Transverse colon (tissue), 4 donors: ENCODE measurements around the gene KHDRBS2. TPM values are rescaled to one million over a fixed set of nuclear protein-coding genes. Genes with fewer than 3 reads are reported as not detected.

Source experiments
- DNase-seq: peaks from one replicate; pipeline ENCODE4 v3.0.0-alpha.2; 2019
- H3K27ac ChIP-seq, 4 donors: fragments of 200-600 bp; sonication (generic); 2 replicates each; pipeline ENCODE4 v1.5.1; 2016 to 2018; ENCODE audit warnings: inconsistent platforms in 4 of 4
- H3K27me3 ChIP-seq: fragments of 200-600 bp; sonication (generic); 2 replicates; pipeline ENCODE4 v1.5.1; 2017; ENCODE audit warnings: inconsistent platforms
- H3K36me3 ChIP-seq, 4 donors: fragments of 200-600 bp; sonication (generic); 2 replicates each; pipeline ENCODE4 v1.5.1; 2017 to 2019; ENCODE audit warnings: inconsistent platforms in 4 of 4
- H3K4me1 ChIP-seq, 4 donors: fragments of 200-600 bp; sonication (generic); 2 replicates each; pipeline ENCODE4 v1.5.1; 2017 to 2020; ENCODE audit warnings: inconsistent platforms in 4 of 4
- H3K4me3 ChIP-seq, 4 donors: fragments of 200-600 bp; sonication (generic); 1 replicate in 1 of 4; 2 replicates in 3 of 4; pipeline versions ENCODE4 v1.5.1 to v1.6.1; 2017 to 2019; ENCODE audit warnings: inconsistent platforms in 4 of 4
- H3K9me3 ChIP-seq, 2 donors: fragments of 200-600 bp; sonication (generic); 2 replicates each; pipeline ENCODE4 v1.5.1; 2017 to 2019; ENCODE audit warnings: inconsistent platforms in 2 of 2
- CTCF ChIP-seq, 5 experiments: fragments of 200-600 bp in 3 of 5; fragments of 450-650 bp in 2 of 5; sonication (generic) in 3 of 5; IDR thresholded peaks; 1 replicate in 2 of 5; 2 replicates in 3 of 5; pipeline ENCODE4 v1.5.1; 2016 to 2017; ENCODE audit warnings: antibody characterized with exemption in 5 of 5, inconsistent platforms in 3 of 5, mild to moderate bottlenecking in 2 of 5, moderate library complexity in 1 of 5
- EP300 ChIP-seq: sonication (generic); formaldehyde crosslinking; IDR thresholded peaks from one replicate; pipeline ENCODE4 v1.6.1; 2017; ENCODE audit warnings: antibody characterized with exemption, low read depth
- POLR2A ChIP-seq: fragments of 450-650 bp; IDR thresholded peaks from one replicate; pipeline ENCODE4 v1.6.1; 2016; ENCODE audit warnings: antibody characterized with exemption, mild to moderate bottlenecking, moderate library complexity
- POLR2AphosphoS5 ChIP-seq, 3 donors: sonication (generic); formaldehyde crosslinking; IDR thresholded peaks; one replicate each; pipeline ENCODE4 v1.6.1; 2016; ENCODE audit warnings: antibody characterized with exemption in 3 of 3
- WGBS, 2 donors: methylation state at CpG; one replicate each; pipeline ENCODE4 v1.1.5; 2018; ENCODE audit warnings: low coverage in 1 of 2; 5-methylcytosine and 5-hydroxymethylcytosine counted together
- in situ Hi-C, 4 donors: fragments of 200-750 bp; cut with MboI; loops; one replicate each; pipeline versions ENCODE4 v1.15.0 to v1.15.1; 2017; ENCODE audit warnings: low sequenced_read_pairs in 3 of 4, low pct_ligation_motif_present in 1 of 4, low pct_unique_long_range_greater_than_20kb in 1 of 4
- intact Hi-C: fragments of 100-400 bp; cut with DNase I; formaldehyde crosslinking; loops from one replicate; pipeline ENCODE4 v1.15.1; 2023; ENCODE audit warnings: low total_unique reads
- total RNA-seq, 4 donors: library from RNA; depleted of rRNA; stranded (reverse); fragments of >200 nt; gene quantifications; one replicate each; pipeline ENCODE4 v1.1.0, GENCODE V29; 2016

The KHDRBS2 gene
- total RNA-seq = 1 to 10 TPM; 1.6 to 4.5 (median 2.5) TPM

GRCh38 chr6:62285612-62286469 lies at the start of gene KHDRBS2:
Gene KHDRBS2, minus strand, starts transcription at chr6:62286225.
- TF ChIP-seq EP300 (no peak), CTCF (IDR thresholded peaks at IDR 0.05) (no peak), POLR2A (no peak), POLR2AphosphoS5 (IDR thresholded peaks at IDR 0.05) (no peak)
- H3K27me3 ChIP-seq = peaks cover 35% of the 10 kb centered on the region
- peak; percentile 83 for DNase-seq
- no peaks in the 10 kb centered on the region for H3K9me3 ChIP-seq
- in situ Hi-C loops = no loop called here
- intact Hi-C loops = no loop called here
- 0 to 3% methylated on average over 6 to 56 of the region's 66 CpGs for WGBS, 2 donors
- H3K36me3 ChIP-seq = no peaks in the 10 kb centered on the region
- peak within 1 kb of the TSS in 3 of 4 donors; percentile 40 to 47 (median 46) for H3K4me3 ChIP-seq
- H3K27ac ChIP-seq = peak within 1 kb of the TSS in 1 of 4 donors; percentile 43
- peaks cover 0 to 19% (median 9%) of the 10 kb centered on the region in 4 donors for H3K4me1 ChIP-seq

GRCh38 chr6:62328607-62329006 lies 42.6 kb upstream of the KHDRBS2 start:
- in situ Hi-C loops = no loop called here
- Histone ChIP-seq H3K4me3 (no peak overlapping the region), H3K36me3 (no peaks in the 10 kb centered on the region), H3K4me1 (no peaks in the 10 kb centered on the region), H3K27me3 (no peaks in the 10 kb centered on the region), H3K9me3 (peaks cover 0 to 8% of the 10 kb centered on the region in 2 donors), H3K27ac (no peak overlapping the region)
- TF ChIP-seq EP300 (no peak), POLR2AphosphoS5 (IDR thresholded peaks at IDR 0.05) (no peak), POLR2A (no peak)
- no peak for DNase-seq
- intact Hi-C loops = no loop called here
- 66 to 70% methylated on average over 2 of the region's 2 CpGs for WGBS, 2 donors

GRCh38 chr6:62324834-62325233 lies 38.8 kb upstream of the KHDRBS2 start:
- no peaks in the 10 kb centered on the region for H3K27me3 ChIP-seq
- no peaks in the 10 kb centered on the region for H3K9me3 ChIP-seq
- no peaks in the 10 kb centered on the region for H3K4me1 ChIP-seq
- 43 to 56% methylated on average over 4 of the region's 4 CpGs for WGBS, 2 donors
- H3K4me3 ChIP-seq = no peak overlapping the region
- in situ Hi-C loops (no loop called here), intact Hi-C loops (no loop called here)
- H3K27ac ChIP-seq = no peak overlapping the region
- TF ChIP-seq CTCF (IDR thresholded peaks at IDR 0.05) (no peak), POLR2AphosphoS5 (IDR thresholded peaks at IDR 0.05) (no peak), POLR2A (no peak), EP300 (no peak)
- no peak for DNase-seq
- no peaks in the 10 kb centered on the region for H3K36me3 ChIP-seq

DNA sequence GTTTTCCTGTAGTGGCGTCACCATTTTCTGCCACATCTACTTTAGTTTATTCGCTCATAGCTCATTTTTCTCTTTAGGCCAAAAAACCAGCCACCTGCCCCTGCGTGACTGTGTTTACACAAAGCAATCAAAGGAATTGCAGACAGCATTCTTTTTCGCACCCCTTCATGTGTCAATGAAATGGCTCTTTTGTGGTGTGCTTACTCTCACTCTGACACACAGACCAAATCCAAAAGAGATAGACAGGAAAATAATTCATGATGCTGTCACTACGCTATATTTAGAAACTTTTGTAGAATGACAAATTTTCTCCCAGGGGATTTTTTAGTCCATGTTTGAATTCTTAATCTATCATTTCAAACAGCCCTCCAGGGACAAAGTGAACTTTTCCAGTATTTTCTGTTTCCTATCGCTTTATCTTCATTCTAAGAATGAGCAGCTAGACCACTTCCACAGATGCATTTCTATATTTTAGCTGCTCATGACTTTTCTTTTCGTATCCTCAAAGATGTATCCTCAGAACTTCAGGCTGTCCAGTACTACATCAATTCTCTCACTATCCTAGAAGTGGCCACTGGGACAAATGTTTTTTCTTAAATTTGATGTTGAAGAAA lies 37.9 kb upstream of the KHDRBS2 start:
- WGBS, 2 donors = 77 to 84% methylated on average over 7 of the region's 7 CpGs
- Histone ChIP-seq H3K36me3 (no peaks in the 10 kb centered on the region), H3K4me3 (no peak overlapping the region), H3K27ac (no peak overlapping the region), H3K4me1 (no peaks in the 10 kb centered on the region), H3K27me3 (no peaks in the 10 kb centered on the region), H3K9me3 (no peaks in the 10 kb centered on the region)
- in situ Hi-C loops (no loop called here), intact Hi-C loops (no loop called here)
- no peak for DNase-seq
- TF ChIP-seq CTCF (IDR thresholded peaks at IDR 0.05) = no peak
- TF ChIP-seq POLR2A = no peak
- TF ChIP-seq EP300 = no peak
- TF ChIP-seq POLR2AphosphoS5 (IDR thresholded peaks at IDR 0.05) = no peak
